HepG2 (cell line): Measurements from ENCODE around the gene TEC. TPM values are rescaled to one million over a fixed set of nuclear protein-coding genes. Genes with fewer than 3 reads are reported as not detected.

Experiments used
- ATAC-seq: fragments of 200-7000 bp; cut with Tn5 transposase; 3 replicates; pipeline ENCODE4 v1.9.1; 2020; ENCODE audit warnings: mild to moderate bottlenecking, moderate library complexity
- BruUV-seq: library from RNA; stranded (reverse); fragments of 400-500 nt; replicated peaks from 2 replicates; lab custom pipeline; 2021; lab: Mats Ljungman, UMichigan
- CTCF ChIA-PET: fragments of 300-600 bp; formaldehyde crosslinking; extraction: SDS; loops from one replicate; lab custom pipeline; 2021; ENCODE audit warnings: low total read pairs, inconsistent platforms, low intra/inter-chr PET ratio; lab: Yijun Ruan, JAX
- POLR2A ChIA-PET: fragments of 350-600 bp; sonication (Branson Sonifier 250); formaldehyde crosslinking; loops from one replicate; lab custom pipeline; 2020; ENCODE audit warnings: antibody characterized with exemption, inconsistent platforms; lab: Yijun Ruan, JAX
- DNase-seq: peaks from one replicate; pipeline ENCODE4 v3.0.0-alpha.2; 2015; ENCODE audit warnings: low spot score
- FAIRE-seq: peaks from 3 replicates; lab custom pipeline; 2011; peaks lifted over from hg19 to GRCh38; lab: Jason Lieb, UNC
- H2AFZ ChIP-seq: one replicate; pipeline ENCODE4 v1.6.1; 2011; ENCODE audit warnings: low read length, inconsistent platforms
- H3K27ac ChIP-seq: fragments of 300-600 bp; 3 replicates; pipeline ENCODE4 v1.8.0; 2011; ENCODE audit warnings: mixed run types, mild to moderate bottlenecking, mixed read lengths, low read length, inconsistent platforms; ENCODE audit not compliant: insufficient read depth; ENCODE audit errors: extremely low read length
- H3K27me3 ChIP-seq, 2 experiments: fragments of 200-600 bp in 1 of 2; 2 replicates in 1 of 2; 3 replicates in 1 of 2; pipeline versions ENCODE4 v1.6.0 to v1.8.0; 2011; ENCODE audit warnings: low read length in 2 of 2, mild to moderate bottlenecking in 2 of 2, moderate library complexity in 2 of 2, inconsistent platforms in 1 of 2; ENCODE audit not compliant: insufficient read depth in 2 of 2, control insufficient read depth in 1 of 2
- H3K36me3 ChIP-seq, 2 experiments: fragments of 200-600 bp in 1 of 2; replicated peaks in 1 of 2; 2 replicates in 1 of 2; 3 replicates in 1 of 2; pipeline versions ENCODE4 v1.5.1 to v1.8.0; 2011; ENCODE audit warnings: low read length in 2 of 2, inconsistent platforms in 1 of 2; ENCODE audit not compliant: insufficient read depth in 2 of 2, control insufficient read depth in 1 of 2
- H3K4me1 ChIP-seq: 2 replicates; pipeline ENCODE4 v1.5.1; 2012; ENCODE audit warnings: low read length, inconsistent platforms; ENCODE audit not compliant: insufficient read depth
- H3K4me2 ChIP-seq: 2 replicates; pipeline ENCODE4 v1.6.0; 2011; ENCODE audit warnings: low read depth, low read length, inconsistent platforms
- H3K4me3 ChIP-seq, 3 experiments: fragments of 200-600 bp in 1 of 3; sonication (generic), shearing (Covaris generic) in 1 of 3; replicated peaks in 1 of 3; 2 replicates each; pipeline ENCODE4 v1.5.1; 2011 to 2016; ENCODE audit warnings: low read length in 3 of 3, inconsistent platforms in 2 of 3, low read depth in 2 of 3, mild to moderate bottlenecking in 2 of 3, control low read depth in 1 of 3, mixed read lengths in 1 of 3; ENCODE audit not compliant: insufficient read depth in 1 of 3
- H3K79me2 ChIP-seq: one replicate; pipeline ENCODE4 v1.6.1; 2011; ENCODE audit warnings: low read length, inconsistent platforms; ENCODE audit not compliant: insufficient read depth
- H3K9ac ChIP-seq: 2 replicates; pipeline ENCODE4 v1.6.0; 2011; ENCODE audit warnings: mild to moderate bottlenecking, low read depth, low read length, inconsistent platforms; ENCODE audit not compliant: insufficient read depth
- H3K9me3 ChIP-seq: 2 replicates; pipeline ENCODE4 v1.5.1; 2012; ENCODE audit warnings: mild to moderate bottlenecking, low read length
- H4K20me1 ChIP-seq: 2 replicates; pipeline ENCODE4 v1.6.0; 2011; ENCODE audit warnings: inconsistent platforms, mild to moderate bottlenecking, low read length, moderate library complexity; ENCODE audit not compliant: insufficient read depth
- KDM2A ChIP-seq: sonication (generic); formaldehyde crosslinking; IDR thresholded peaks from 2 replicates; pipeline ENCODE4 v1.4.0; 2020; ENCODE audit warnings: low read depth, missing genetic modification reagents, borderline replicate concordance
- MTF2 ChIP-seq: sonication (generic); formaldehyde crosslinking; IDR thresholded peaks from 2 replicates; pipeline ENCODE4 v1.5.0; 2020; ENCODE audit warnings: missing genetic modification reagents, borderline replicate concordance
- NFE2L2 ChIP-seq: fragments of 150-350 bp; IDR thresholded peaks from 2 replicates; pipeline ENCODE4 v1.6.1; 2014; ENCODE audit warnings: low read length
- RNF219 ChIP-seq: sonication (generic); formaldehyde crosslinking; IDR thresholded peaks from 2 replicates; pipeline ENCODE4 v1.5.0; 2020; ENCODE audit warnings: mild to moderate bottlenecking, missing genetic modification reagents
- ZNF430 ChIP-seq: sonication (generic); formaldehyde crosslinking; IDR thresholded peaks from 2 replicates; pipeline ENCODE4 v1.9.0; 2021; ENCODE audit warnings: mild to moderate bottlenecking, missing genetic modification reagents
- ZNF547 ChIP-seq: sonication (generic); formaldehyde crosslinking; IDR thresholded peaks from 2 replicates; pipeline ENCODE4 v1.5.1; 2020; ENCODE audit warnings: mild to moderate bottlenecking, missing genetic modification reagents
- WGBS: methylation state at CpG from one replicate; pipeline ENCODE4 v1.1.6; 2017; ENCODE audit warnings: low lambda C conversion rate; 5-methylcytosine and 5-hydroxymethylcytosine counted together
- in situ Hi-C: cut with HindIII; loops from 2 replicates; pipeline ENCODE4 v1.10.0; 2017; ENCODE audit warnings: low pct_unique_long_range_greater_than_20kb; ENCODE audit not compliant: extremely low pct_ligation_motif_present
- intact Hi-C: fragments of 100-400 bp; cut with micrococcal nuclease; formaldehyde crosslinking; loops from one replicate; pipeline ENCODE4 v1.10.0; 2022; ENCODE audit not compliant: unreplicated experiment
- polyA plus RNA-seq, 8 experiments: library from polyadenylated mRNA; depleted of rRNA in 3 of 8; stranded (reverse) in 7 of 8; unstranded in 1 of 8; fragments of >200 nt; fragmentation: Illumina TruSeq in 4 of 8; extraction: Trizol in 4 of 8; gene quantifications; 2 replicates each; pipeline versions ENCODE4 v1.2.1 to v1.2.3, GENCODE V29; 2011 to 2016; ENCODE audit warnings: low read depth in 4 of 8, missing spikeins in 1 of 8, mixed read lengths in 1 of 8; ENCODE audit not compliant: insufficient read depth in 1 of 8
- total RNA-seq, 5 experiments: library from RNA; depleted of rRNA; stranded (reverse); fragments of >200 nt; fragmentation: Illumina TruSeq; extraction: Trizol; gene quantifications; 2 replicates each; pipeline ENCODE4 v1.2.3, GENCODE V29; 2016; ENCODE audit warnings: low read depth in 1 of 5

TEC gene
- total and polyA plus RNA-seq, 2 of the 13 experiments (the other 11 are each of a cell fraction or from before 2014, with no cell fraction given), result 0.05 to 0.20 TPM

GRCh38 chr4:48241731-48242130, 27.9 kb downstream of the TEC start:
- Histone ChIP-seq H3K36me3 (no peaks in the 10 kb centered on the region), H3K9ac (no peak overlapping the region), H3K4me2 (no peak overlapping the region), H3K27ac (no peak overlapping the region), H2AFZ (no peak overlapping the region), H3K27me3 (no peaks in the 10 kb centered on the region; a peak in 1 of 5 replicates), H3K79me2 (no peaks in the 10 kb centered on the region), H4K20me1 (no peaks in the 10 kb centered on the region), H3K4me3 (no peak overlapping the region), H3K4me1 (no peaks in the 10 kb centered on the region), H3K9me3 (no peaks in the 10 kb centered on the region)
- TF ChIP-seq RNF219 (no peak), NFE2L2 (peak; percentile 17; the same call in 1 of the 2 replicates)
- ATAC-seq (no peak), DNase-seq (no peak), FAIRE-seq (no peak)
- intact Hi-C loops, result no loop called here
- POLR2A ChIA-PET, result no interaction called here
- CTCF ChIA-PET, result no interaction called here
- in situ Hi-C loops, result no loop called here
- 61% methylated on average over 2 of the region's 2 CpGs for WGBS
- no TSS peak for BruUV-seq

GRCh38 chr4:48237996-48238645, 31.5 kb downstream of the TEC start:
- FAIRE-seq (no peak), DNase-seq (no peak), ATAC-seq (no peak)
- H2AFZ ChIP-seq, result no peak overlapping the region
- no peaks in the 10 kb centered on the region for H3K36me3 ChIP-seq
- H3K9me3 ChIP-seq, result no peaks in the 10 kb centered on the region
- intact Hi-C loops, result no loop called here
- no peaks in the 10 kb centered on the region for H4K20me1 ChIP-seq
- no peak overlapping the region for H3K27ac ChIP-seq
- H3K9ac ChIP-seq, result no peak overlapping the region
- POLR2A ChIA-PET, result no interaction called here
- H3K27me3 ChIP-seq, result no peaks in the 10 kb centered on the region; a peak in 1 of 5 replicates
- 7% methylated on average over 4 of the region's 4 CpGs for WGBS
- H3K4me2 ChIP-seq, result no peak overlapping the region
- TF ChIP-seq ZNF430 (no peak), ZNF547 (no peak), KDM2A (CRISPR knock-in tag) (no peak), MTF2 (CRISPR knock-in tag) (no peak)
- TF ChIP-seq, all 625 proteins: peak for 0
- in situ Hi-C loops, result no loop called here
- no peaks in the 10 kb centered on the region for H3K4me1 ChIP-seq
- H3K4me3 ChIP-seq, result no peak overlapping the region
- no peaks in the 10 kb centered on the region for H3K79me2 ChIP-seq
- CTCF ChIA-PET, result no interaction called here
- no TSS peak for BruUV-seq
